Glomerular endothelial cell (primary cell): ENCODE results near the gene TFE3. TPM values are rescaled to one million over a fixed set of nuclear protein-coding genes. Genes with fewer than 3 reads are reported as not detected.

ENCODE experiments used
- DNase-seq: peaks from one replicate; pipeline ENCODE4 v3.0.0-alpha.2; 2011; ENCODE audit warnings: low read depth, low spot score; ENCODE audit errors: extremely low read depth
- total RNA-seq: library from RNA; depleted of rRNA; stranded (reverse); fragments of >200 nt; gene quantifications from 2 replicates; pipeline ENCODE4 v1.2.3, GENCODE V29; 2015

The TFE3 gene
- total RNA-seq, 1 donor from 2014 or later: 72.2 TPM

DNA sequence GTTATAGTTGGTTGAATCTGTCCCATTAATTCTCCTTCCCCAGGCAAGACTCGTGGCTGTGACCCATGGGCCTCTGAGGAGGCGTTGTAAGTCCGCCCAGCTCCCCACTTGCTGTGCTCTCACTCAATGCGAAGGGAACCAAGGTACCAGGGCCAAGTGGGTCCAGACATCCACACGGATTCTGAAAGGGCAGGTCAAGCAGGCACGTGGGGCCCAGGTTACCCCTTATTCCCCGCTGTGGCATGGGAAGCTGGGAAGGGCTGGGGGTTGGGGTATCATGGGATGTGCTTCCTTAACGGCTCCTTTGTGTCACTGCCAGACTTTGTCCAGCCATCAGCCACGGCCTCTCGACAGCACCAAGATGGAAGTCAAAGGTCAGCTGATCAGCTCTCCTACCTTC, 18.8 kb upstream of the TFE3 start:
- DNase-seq: no peak

DNA sequence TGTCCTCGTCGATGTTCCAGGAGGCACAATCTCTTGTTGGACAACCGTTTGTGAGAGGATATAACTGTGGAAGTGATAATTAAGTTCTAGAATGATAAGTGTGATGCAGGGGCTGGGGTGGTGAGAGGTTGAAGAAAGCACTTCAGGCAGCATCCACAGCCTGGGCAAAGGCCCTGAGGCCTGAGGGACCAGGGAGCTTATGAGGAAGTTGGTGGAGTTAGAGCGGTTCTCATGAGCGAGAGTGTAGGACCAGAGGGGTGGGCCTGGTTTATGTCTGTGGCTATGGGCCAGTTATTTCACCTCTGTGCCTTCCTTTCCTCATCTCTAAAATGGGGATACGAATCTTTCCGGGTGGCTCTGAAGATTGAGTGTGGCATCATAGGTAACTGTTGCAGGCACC, 18.3 kb upstream of the TFE3 start:
- DNase-seq: no peak

DNA sequence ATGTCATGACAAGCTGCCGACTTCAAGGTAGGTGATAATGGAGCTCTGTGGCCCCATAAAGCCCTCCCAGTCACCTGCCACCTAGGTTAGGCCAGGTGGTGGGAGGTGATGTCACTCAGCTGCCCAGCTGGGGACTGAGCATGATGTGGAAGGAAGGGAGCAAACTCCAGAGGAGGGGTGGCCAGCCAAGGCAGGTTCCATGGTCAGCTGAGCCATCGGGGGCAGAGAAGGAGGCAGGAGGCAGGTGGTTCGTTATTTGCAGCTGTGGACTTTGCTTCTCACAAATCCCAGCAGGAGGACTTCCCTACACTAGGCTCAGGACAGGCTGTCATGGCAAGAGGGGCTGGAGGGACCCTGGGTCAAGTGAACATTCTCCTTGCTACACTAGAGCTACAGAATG, 17.8 kb upstream of the TFE3 start:
- no peak for DNase-seq

DNA sequence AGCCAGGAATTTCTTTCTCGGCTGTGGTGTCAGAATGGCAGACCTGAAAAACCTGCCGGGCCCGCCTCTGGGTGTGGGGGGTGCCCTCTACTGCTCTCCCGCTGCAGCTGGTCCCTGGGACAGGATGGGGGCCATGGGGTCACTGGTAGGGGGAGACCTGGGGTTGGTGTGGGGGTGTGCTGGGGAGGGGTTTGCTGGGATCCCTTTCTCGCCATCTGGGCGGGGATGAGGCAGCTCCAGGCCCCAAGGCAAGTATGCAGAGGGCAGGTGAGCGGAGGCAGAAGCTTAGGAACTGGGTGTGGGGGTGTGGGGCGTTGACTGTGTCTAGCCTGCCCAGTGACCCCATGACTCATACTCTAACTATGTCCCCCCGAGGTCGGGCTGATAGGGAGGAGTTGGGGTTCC, 16.5 kb upstream of the TFE3 start:
- no peak for DNase-seq

DNA sequence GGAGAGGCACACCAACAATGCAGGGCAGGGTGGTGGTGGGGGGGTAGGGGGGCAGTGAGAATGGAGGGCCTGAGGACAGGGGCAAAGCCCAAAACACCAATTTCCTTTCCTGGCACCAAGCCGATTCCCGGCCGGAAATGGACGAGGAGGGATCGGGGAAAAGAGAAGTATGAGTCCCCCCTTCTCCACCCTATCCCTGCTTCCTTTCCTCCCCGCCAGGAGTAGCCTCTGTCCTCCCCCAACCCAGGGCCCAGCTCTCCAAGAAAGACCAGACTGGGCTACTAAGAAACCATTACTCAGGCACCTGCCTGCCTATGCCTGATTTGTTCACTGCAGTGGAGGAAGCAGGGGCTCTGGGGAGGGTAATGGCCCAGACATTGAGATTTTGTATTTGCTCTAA, 16.0 kb upstream of the TFE3 start:
- no peak for DNase-seq

DNA sequence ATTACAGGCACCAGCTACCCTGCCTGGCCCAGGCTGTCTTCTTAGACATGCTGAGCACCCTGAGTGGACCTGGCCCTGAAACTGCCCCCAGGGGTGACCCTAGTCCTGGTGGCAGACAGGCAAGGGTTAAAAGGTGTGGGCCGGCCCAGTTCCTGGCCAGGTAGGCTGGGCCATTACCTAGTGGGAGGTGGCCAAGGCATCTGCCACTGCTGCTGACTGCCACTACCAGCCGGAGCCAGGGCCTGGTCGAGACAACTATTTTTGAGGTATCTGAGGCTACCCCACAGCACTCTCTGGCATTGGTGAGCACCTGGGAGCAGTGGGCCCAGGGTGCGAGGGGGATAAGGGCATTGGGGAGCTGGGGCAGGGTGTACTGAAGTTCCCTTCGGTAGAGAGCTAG, 15.6 kb upstream of the TFE3 start, which contains the start of gene CCDC120:
Gene CCDC120 (plus strand): TSS at position 206 of the 400 bp plus-strand sequence. CDS start 3,043 bp downstream, outside the sequence.
- DNase-seq: no peak

DNA sequence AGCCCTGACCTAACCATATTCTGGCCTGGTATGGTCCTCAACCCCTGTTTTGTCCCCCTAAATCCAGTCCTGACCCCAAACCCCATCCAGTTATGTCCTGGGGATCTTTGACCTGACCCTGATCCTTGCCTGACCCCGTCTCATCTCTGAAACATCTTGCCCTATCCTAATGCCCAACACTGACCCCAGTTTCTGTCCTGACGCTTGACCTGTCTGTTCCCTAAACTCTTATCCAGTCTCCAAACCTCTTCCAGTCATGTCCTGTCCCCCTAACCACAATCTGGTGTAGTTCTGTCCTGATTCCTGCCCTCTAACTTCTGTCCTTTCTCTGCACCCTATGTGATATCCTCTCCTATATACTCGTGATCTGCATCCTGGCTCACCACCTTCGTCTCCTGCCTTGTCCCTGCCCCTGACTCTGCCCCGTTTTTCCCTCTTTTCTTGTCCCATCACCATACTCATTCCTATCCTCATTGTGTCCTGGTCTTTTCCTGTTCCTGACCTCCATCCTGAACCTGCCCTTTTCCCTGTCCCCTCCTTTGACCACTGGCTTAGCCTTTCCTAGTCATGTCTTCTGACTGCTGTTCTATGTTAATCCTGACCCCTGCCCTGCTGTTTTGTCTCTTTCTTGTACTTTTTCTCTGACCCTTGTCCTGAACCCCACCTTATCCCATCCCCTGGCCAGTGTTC, 11.1 kb upstream of the TFE3 start:
- no peak for DNase-seq

DNA sequence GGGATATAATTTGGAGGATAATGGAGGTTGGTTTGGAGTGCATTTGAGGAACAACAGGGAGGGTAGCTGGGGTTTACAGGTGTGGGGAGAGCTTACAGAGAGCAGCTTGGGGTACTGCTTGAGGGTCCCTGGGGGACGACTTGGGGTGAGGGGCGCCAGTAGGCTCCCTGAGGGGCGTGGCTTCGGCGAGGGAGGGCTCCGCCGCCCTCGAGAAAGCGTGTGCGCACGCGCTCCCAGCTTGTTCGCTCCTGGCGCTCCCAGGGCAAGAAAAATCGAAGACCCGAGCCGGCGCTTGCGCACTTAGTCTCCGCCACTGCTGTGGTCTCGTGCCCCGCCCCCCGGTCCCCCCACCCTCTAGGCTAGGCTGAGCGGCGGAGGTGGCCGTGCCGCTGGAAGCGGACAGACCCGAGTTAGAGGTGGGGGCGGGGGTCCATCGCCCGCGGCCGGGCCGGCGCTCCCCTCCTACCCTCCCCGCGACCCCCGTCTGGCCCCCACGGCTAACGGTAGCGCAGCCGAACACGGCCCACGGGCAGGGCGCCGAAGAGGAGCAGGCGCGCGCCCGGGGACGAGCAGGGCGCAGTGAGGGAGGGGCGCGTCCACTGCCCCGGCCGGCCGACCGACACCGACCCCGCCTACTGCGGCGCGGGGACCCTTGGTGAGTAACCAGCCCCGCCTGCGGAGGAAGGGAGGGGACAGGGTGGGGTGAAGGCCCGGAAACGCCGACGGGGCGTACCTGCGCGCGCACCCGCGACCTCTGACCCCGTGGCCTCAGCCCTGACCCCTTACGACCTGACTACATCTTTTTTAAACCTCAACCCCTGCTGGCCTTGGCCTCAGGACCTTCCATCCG, 10.3 kb upstream of the TFE3 start:
- DNase-seq: no peak

DNA sequence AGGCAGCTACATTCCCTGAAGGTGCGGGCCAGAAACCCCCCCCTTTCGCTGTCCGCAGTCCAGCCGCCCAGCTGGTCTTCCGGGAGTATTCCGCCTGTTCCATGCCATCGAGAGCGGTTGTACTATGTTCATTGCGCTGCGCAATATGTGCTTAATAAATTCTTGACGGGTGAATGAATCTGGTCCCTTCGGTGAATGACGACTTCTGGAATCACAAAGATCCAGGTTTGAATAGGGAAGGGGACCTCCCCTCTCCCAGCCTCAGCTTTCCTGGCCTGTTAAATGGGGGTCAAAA, 777 bp upstream of the TFE3 start:
- DNase-seq: no peak

DNA sequence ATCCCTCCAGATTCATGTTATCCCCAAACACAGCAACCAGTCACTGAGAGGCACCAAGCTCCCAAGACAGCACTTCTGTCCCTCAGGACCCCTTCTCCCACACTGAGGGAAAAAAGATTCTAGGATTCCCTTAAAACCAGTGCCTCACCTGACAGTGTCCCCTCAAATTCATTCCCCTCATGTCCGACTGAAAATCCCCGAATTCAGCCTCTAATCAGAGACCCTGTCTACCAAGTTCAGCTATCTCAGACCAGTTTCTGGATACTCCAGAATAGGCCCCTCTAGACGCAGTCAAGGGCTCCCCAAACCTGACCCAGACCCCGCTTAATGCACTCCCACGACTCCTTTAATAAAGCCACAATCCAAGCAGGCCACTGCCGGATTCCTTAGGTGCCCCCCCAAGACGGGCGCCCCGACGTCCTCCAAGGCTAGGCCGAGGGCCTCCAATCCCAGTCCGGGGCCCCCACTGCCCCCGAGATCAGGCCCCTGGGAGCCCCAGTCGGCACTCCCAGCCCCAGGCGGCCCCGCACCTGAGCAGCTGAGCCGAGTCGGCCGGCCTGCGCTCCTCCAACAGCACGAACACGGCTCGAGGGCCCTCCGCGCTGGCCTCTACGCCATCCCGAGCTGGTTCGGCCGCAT, 457 bp downstream of the TFE3 start:
- no peak for DNase-seq

DNA sequence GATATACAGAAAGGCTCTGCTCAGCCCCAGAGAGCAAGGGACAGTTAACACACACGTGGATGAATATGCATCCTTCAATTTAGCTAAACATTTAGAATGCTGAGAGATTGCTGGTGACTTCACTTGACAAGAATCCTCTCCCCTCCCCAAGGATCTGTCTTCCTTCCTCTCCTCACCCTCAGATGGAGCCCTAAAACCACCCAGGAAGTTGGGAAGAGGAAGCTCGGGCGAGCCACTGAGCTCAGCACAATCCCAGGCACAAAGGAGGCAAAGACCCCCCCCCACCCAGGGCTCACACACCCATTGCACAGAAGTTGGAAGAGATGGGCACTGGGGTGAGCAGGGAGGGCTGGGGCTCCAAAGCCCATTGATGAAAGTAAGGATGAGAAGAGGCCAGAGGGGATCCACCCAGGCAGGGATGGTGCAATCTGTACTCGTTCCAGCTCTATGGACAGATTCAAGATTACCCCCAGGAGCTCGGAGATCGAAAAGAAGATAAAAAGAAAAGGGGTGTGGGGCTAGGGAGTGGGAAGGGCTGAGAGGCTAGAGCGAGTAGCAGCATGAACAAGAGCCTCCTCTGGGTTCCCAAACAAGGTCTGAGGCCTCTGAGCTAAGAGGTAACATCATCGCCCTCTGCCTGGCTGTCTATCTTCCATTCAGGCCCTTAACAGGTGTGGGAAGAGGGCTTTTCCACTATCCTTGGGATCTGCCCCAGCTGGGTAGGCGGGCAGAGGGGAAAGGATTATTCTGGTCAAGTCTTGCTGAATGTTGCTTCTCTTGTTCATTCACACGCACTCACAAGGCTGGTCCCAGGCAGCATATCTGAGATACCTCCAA, 1.2 kb downstream of the TFE3 start:
- no peak for DNase-seq

DNA sequence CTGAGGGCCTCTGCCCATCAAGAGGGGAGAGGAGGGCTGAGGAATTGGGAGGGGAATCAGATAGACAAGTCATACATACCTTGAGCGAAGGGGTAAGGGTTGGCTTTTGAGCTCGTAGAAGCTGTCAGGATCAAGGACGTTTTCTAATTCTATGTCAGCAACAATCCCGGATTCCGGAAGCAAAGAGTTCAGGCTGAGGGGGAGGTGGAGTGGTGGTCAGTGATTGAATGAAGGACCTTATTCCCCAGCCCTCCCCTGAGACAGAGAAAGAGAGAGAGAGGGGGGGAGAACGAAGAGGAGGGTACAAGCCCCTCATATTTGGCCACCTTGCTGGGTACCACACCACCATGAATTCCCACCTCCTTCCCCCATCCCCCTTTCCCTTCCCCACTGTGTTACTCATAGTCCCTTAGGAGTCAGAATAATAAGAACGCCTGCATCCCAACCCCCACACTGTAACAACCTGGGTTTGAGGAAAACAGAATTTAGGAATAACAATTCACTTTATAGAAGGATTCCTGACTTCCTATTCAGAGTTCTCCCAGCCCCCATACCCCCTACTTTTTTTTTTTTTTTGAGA, 2.7 kb downstream of the TFE3 start:
- DNase-seq: no peak

DNA sequence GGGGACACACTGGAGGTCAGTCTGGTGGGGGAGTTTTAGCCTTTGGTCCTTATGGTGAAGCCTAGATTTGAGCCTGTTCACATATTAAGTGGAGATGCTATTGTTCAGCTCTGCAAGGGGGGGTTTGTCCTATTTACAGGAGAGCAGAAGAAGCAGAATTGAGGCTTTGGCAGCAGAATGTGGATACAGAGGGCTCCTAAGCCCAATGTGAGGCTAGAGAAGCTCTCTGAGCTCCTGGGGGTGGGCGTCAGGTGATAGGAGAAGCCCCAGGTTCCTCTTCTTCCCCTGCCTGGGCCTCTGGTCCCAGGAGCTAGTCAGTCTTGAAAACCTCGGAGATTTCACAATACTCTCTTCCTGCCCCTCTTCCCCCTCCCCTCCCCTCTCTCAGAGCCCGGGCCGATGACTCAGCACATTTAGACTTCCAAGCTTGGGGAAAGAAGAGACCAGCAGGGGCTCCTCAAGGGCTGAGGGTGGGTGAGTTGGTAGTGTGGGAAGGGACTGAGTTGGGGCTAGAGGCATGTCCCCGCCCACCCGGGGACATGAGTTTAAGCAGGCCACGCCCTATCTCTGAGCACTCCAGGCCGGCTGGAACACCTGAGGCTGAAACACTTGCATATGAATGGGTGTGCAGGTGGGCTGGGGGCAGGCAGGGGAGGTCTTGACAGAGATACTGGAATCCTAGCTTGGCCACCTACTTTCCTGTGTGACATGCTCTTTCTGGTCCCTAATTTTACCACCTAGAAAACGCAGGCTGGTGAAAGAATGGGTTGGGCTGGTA, 3.4 kb downstream of the TFE3 start:
- peak; percentile 45 for DNase-seq

DNA sequence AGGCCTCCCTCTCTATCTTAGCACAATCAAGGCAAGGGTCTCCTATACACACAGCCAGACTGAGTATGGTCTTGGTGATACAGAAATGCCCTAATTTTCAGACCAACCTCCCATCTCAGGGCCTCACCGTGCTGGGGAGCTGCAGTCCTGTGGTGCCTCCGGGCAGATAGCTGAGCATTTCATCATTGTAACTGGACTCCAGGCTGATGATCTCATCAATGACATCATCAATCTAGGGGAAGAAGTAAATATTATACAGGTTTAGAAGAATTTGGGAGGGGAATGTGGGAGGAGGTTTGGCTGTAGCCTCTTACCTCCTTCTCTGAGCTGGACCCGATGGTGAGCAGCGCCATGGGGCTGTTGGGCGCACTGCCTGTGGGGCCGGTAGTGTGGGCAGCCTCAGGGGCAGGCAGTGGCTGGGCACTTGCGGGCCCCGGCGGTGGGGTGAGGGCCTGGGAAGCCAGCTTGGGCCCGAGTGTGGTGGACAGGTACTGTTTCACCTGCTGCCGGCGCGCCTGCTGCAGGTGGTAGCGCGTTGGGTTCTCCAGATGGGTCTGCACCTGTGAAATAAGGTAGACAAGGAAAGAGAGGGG, 5.2 kb downstream of the TFE3 start:
- DNase-seq: no peak

DNA sequence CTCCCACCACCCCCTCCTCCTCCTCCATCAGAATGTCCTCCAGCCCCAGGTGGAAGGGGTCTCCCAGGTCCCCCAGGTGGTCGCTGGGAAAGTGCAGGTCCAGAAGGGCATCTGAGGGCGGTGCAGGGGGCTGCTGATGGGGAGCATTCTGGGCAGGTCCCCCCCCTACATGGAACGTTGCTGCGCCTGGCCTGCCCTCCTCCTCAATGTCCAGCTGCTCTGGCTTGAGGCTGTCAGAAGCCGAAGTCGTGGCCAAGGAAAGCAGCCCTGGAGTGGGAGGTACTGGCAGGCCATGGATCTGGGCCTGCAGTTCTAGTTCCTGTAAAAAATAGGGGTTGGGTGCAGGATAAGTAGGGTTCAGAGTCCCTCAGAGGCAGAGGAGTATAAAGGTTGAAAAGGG, 12.9 kb downstream of the TFE3 start:
- DNase-seq: no peak

DNA sequence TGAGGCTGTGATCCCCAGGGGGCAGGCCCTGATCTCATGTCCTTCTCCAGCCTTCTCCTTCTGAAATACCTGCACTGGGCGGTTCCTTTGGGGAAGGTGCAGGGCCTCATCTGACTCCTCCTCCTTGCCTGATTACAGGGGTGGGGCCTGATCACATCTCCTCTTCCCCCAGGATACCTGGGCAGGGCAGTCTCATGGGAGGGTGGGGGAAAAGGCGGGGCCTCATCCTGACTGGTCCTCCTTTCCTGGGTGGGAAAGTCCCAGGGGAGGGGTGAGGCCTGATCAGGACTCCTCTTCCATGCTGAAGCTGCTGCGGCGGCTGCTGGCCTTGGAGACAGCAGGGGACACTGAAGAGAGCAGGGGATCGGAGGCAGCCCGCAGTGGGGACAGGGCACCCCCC, 13.3 kb downstream of the TFE3 start:
- DNase-seq: no peak

DNA sequence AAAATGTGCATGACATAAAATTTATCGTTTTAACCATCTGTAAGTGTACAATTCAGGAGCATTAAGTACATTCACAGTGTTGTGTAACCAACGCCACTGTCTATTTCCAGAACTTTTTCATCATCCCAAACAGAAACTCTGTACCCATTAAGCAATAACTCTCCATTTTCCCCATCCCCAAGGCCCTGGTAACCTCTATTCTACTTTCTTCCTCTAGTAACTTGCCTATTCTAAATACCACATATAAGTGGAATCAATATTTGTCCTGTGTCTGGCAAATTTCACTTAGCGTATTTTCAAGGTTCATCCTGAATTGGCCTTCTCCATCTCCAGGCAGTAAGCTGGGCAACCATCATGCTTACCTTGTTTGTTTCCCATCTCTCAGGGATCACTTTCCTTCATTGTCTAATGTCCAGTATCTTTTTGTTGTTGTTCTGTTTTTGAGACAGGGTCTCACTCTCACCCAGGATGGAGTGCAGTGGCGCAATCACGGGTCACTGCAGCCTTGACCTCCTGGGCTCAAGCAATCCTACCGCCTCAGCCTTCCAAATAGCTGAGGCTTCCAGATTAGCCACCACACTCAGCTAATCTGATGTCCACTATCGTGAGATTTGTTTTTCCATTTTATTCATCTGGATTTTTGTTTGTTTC, 23.4 kb downstream of the TFE3 start:
- DNase-seq: no peak

DNA sequence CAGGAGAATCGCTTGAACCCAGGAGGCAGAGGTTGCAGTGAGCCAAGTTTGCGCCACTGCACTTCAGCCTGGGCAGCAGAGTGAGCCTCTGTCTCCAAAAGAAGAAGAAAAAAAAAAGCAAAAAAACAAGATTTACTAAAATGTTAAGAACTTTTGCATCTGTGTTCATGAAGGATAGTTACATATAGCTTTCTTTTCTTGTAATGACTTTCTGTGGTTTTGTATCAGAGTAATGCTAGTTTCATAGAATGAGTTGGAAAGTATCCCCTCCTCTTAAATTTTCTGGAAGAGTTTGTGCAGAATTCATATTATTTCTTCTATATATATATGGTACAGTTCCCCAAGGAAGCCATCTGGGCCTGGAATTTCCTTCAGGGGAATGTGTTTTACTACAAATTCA, 24.1 kb downstream of the TFE3 start:
- no peak for DNase-seq

DNA sequence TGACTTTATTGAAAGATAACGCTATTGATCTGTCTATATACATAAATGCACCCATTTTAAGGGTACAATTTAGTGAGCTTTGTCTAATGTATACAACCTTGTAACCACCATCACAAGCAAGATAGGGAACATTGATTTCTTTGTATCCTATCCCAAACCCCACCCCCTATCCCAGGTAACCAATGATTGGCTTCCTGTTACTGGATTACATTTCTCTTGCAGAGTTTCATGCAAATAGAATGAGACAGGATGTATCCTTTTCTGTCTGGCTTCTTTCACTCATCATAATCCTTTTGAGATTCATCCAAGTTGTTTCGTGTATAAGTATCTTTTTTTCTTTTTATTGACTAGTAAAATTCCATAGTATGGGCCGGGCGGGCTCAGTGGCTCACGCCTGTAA, 39.5 kb downstream of the TFE3 start:
- DNase-seq: no peak
